ENCODE results near the gene SATB1. TPM values are rescaled to one million over a fixed set of nuclear protein-coding genes. Genes with fewer than 3 reads are reported as not detected.

The SATB1 gene
- polyA plus RNA-seq, 4 donors = 8.1 to 30.6 (median 10.1) TPM

DNA sequence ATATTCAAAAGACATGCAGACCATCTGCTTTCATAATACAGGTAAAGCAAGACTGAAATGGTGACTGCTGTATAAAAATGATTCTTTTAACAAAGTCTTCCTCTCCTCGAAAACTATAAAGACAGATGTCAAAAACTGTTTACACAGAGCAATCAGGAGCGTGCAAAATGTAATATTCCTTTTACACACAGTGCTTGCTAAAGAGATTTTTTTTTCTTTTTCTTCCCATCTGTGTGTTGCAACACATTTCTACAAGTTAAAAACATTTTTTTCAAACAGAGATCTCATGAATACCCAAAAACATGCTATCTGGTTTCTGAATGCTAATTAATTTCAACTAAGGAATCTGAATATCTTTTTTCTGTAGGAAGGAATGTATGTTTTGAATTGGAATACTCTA is 22.1 kb downstream of the SATB1 start:
- peaks cover 0 to 3% (median 0%) of the 10 kb centered on the region in 3 donors for H3K4me1 ChIP-seq (ENCODE audit: control insufficient read depth in 3 of 3, insufficient read depth in 2 of 3, low read depth in 1 of 3, low read length in 2 of 3)
- no peak overlapping the region for H3K27ac ChIP-seq (ENCODE audit: low read depth in 1 of 3, low read length in 2 of 3)
- no peak for FAIRE-seq
- H3K27me3 ChIP-seq (ENCODE audit: control insufficient read depth in 3 of 3, insufficient read depth in 3 of 3, low read length in 3 of 3) = no peaks in the 10 kb centered on the region
- no peak for DNase-seq
- H3K9me3 ChIP-seq (ENCODE audit: control insufficient read depth in 2 of 2, insufficient read depth in 1 of 2, low read depth in 1 of 2, low read length in 1 of 2) = no peaks in the 10 kb centered on the region
- H3K36me3 ChIP-seq (ENCODE audit: control insufficient read depth in 3 of 3, insufficient read depth in 2 of 3, low read depth in 1 of 3, low read length in 3 of 3) = peaks cover 0 to 4% (median 3%) of the 10 kb centered on the region in 3 donors
- no peak overlapping the region for H3K4me3 ChIP-seq (ENCODE audit: low read depth in 1 of 3, low read length in 3 of 3)
- WGBS, 3 donors = 80 to 93% (median 87%) methylated on average over 2 of the region's 2 CpGs

DNA sequence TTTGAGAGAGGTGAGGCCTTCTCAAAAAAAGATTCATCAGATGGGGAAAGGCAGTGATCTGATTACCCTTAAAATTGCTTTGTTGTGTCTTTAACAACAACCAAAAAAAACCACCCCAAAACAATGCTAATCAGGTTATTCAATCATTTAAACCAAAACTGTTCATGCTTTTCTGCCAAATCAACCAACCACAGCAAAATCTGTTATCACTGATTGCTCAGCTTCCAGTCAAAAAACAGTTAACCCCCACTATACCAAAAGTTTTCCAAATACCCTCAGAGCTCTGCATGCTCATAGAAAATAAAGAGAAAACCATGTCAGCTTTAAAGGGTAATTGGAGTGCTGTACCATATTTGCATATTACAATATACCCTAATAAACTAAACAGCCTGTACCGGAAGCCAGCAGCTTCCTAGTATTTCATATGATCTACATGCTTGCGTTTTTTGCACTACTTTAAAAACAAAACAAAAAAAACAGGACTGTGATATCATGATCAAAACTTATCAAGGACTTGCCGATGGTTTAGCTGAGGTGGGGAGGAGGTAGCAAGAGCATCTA is 22.8 kb downstream of the SATB1 start:
- H3K36me3 ChIP-seq (ENCODE audit: control insufficient read depth in 3 of 3, insufficient read depth in 2 of 3, low read depth in 1 of 3, low read length in 3 of 3) = peaks cover 0 to 4% (median 3%) of the 10 kb centered on the region in 3 donors
- no peaks in the 10 kb centered on the region for H3K9me3 ChIP-seq (ENCODE audit: control insufficient read depth in 2 of 2, insufficient read depth in 1 of 2, low read depth in 1 of 2, low read length in 1 of 2)
- 57 to 72% (median 67%) methylated on average over 3 of the region's 3 CpGs for WGBS, 3 donors
- H3K4me1 ChIP-seq (ENCODE audit: control insufficient read depth in 3 of 3, insufficient read depth in 2 of 3, low read depth in 1 of 3, low read length in 2 of 3) = peaks cover 0 to 3% (median 0%) of the 10 kb centered on the region in 3 donors
- no peaks in the 10 kb centered on the region for H3K27me3 ChIP-seq (ENCODE audit: control insufficient read depth in 3 of 3, insufficient read depth in 3 of 3, low read length in 3 of 3)
- no peak overlapping the region for H3K4me3 ChIP-seq (ENCODE audit: low read depth in 1 of 3, low read length in 3 of 3)
- DNase-seq (no peak), FAIRE-seq (no peak)
- H3K27ac ChIP-seq (ENCODE audit: low read depth in 1 of 3, low read length in 2 of 3) = no peak overlapping the region

DNA sequence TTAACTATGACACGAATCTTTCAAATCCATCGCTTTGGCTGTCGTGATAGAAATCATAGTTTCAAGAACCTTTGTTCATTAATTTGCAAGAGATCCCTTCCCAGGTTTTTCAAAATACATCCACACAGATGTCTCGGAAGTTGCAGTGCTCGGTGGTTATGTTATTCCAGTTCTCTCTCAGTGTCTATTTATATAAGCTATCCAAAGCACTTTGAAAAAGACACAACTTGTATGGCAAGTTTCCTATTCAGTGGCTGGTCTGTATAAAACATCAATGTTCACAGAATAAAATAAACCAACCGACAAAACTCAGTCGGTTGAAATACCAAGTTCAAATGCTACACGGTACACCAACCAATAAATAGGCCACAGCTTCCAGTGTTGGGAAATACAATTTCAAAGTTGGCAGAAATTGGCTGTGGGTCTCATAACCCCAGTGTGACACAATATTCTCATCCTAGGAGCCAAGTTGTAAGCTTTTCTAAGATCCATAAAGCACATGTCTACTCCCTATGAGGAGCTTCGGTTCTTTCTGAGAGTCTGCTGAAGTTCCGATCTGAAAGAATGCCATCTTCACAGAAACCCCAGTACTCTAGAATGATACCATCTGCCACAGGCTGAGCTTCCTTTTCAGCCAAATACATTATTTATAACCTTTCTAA is 23.7 kb downstream of the SATB1 start:
- no peaks in the 10 kb centered on the region for H3K27me3 ChIP-seq (ENCODE audit: control insufficient read depth in 3 of 3, insufficient read depth in 3 of 3, low read length in 3 of 3)
- H3K4me3 ChIP-seq (ENCODE audit: low read depth in 1 of 3, low read length in 3 of 3) = no peak overlapping the region
- WGBS, 3 donors = 76 to 91% (median 90%) methylated on average over 10 of the region's 10 CpGs
- DNase-seq = no peak
- FAIRE-seq = no peak
- peaks cover 0 to 5% (median 3%) of the 10 kb centered on the region in 3 donors for H3K36me3 ChIP-seq (ENCODE audit: control insufficient read depth in 3 of 3, insufficient read depth in 2 of 3, low read depth in 1 of 3, low read length in 3 of 3)
- H3K9me3 ChIP-seq (ENCODE audit: control insufficient read depth in 2 of 2, insufficient read depth in 1 of 2, low read depth in 1 of 2, low read length in 1 of 2) = no peaks in the 10 kb centered on the region
- no peak overlapping the region for H3K27ac ChIP-seq (ENCODE audit: low read depth in 1 of 3, low read length in 2 of 3)
- H3K4me1 ChIP-seq (ENCODE audit: control insufficient read depth in 3 of 3, insufficient read depth in 2 of 3, low read depth in 1 of 3, low read length in 2 of 3) = peaks cover 0 to 3% (median 0%) of the 10 kb centered on the region in 3 donors

DNA sequence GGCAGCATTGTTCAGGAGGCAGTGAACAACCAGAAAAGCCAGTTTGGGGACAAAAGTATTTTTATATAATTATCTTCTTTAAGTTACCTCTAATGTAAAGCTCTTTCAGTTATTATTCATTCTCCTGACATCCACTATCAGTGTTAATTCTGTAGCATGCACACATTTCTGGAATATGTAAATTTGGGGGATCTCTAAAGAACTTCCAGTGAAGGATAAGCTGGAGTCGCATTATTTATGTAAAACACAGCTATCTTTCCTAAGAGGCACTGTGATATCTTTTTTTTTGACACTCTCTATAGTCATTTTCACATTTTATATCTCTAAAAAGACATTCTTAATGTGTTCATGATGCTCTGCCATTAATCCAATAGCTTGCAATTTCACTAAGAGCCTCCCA is 26.7 kb downstream of the SATB1 start:
- Histone ChIP-seq H3K27me3 (ENCODE audit: control insufficient read depth in 3 of 3, insufficient read depth in 3 of 3, low read length in 3 of 3) (no peaks in the 10 kb centered on the region), H3K36me3 (ENCODE audit: control insufficient read depth in 3 of 3, insufficient read depth in 2 of 3, low read depth in 1 of 3, low read length in 3 of 3) (peaks cover 4 to 13% (median 11%) of the 10 kb centered on the region in 3 donors), H3K4me3 (ENCODE audit: low read depth in 1 of 3, low read length in 3 of 3) (no peak overlapping the region), H3K27ac (ENCODE audit: low read depth in 1 of 3, low read length in 2 of 3) (no peak overlapping the region), H3K4me1 (ENCODE audit: control insufficient read depth in 3 of 3, insufficient read depth in 2 of 3, low read depth in 1 of 3, low read length in 2 of 3) (no peaks in the 10 kb centered on the region), H3K9me3 (ENCODE audit: control insufficient read depth in 2 of 2, insufficient read depth in 1 of 2, low read depth in 1 of 2, low read length in 1 of 2) (no peaks in the 10 kb centered on the region)
- FAIRE-seq = no peak
- WGBS, 3 donors = 87 to 98% (median 93%) methylated on average over 1 of the region's 1 CpG
- no peak for DNase-seq

DNA sequence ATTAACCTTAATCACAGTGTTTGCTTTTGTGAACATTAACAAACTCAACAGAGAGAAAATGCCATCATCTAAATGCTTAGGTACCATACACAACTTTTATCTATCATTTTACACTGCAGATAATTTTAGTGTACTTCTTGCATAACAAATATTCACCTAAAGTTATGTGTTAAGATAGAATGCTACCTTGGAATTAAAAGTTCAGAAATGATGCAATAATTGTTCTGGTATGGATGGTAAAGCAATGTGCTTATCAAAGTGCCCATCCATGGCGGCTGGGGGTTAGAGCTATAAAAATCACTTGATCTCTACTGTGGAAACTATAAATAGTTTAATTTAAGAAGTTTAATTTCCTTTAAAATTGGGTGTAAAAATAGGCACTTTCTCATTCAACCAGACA is 28.7 kb downstream of the SATB1 start:
- Histone ChIP-seq H3K4me3 (ENCODE audit: low read depth in 1 of 3, low read length in 3 of 3) (no peak overlapping the region), H3K27ac (ENCODE audit: low read depth in 1 of 3, low read length in 2 of 3) (no peak overlapping the region), H3K4me1 (ENCODE audit: control insufficient read depth in 3 of 3, insufficient read depth in 2 of 3, low read depth in 1 of 3, low read length in 2 of 3) (no peaks in the 10 kb centered on the region), H3K9me3 (ENCODE audit: control insufficient read depth in 2 of 2, insufficient read depth in 1 of 2, low read depth in 1 of 2, low read length in 1 of 2) (no peaks in the 10 kb centered on the region), H3K27me3 (ENCODE audit: control insufficient read depth in 3 of 3, insufficient read depth in 3 of 3, low read length in 3 of 3) (no peaks in the 10 kb centered on the region), H3K36me3 (ENCODE audit: control insufficient read depth in 3 of 3, insufficient read depth in 2 of 3, low read depth in 1 of 3, low read length in 3 of 3) (peaks cover 4 to 13% (median 11%) of the 10 kb centered on the region in 3 donors)
- WGBS, 3 donors = 4 to 71% (median 6%) methylated on average over 1 of the region's 1 CpG
- no peak for DNase-seq
- no peak for FAIRE-seq

DNA sequence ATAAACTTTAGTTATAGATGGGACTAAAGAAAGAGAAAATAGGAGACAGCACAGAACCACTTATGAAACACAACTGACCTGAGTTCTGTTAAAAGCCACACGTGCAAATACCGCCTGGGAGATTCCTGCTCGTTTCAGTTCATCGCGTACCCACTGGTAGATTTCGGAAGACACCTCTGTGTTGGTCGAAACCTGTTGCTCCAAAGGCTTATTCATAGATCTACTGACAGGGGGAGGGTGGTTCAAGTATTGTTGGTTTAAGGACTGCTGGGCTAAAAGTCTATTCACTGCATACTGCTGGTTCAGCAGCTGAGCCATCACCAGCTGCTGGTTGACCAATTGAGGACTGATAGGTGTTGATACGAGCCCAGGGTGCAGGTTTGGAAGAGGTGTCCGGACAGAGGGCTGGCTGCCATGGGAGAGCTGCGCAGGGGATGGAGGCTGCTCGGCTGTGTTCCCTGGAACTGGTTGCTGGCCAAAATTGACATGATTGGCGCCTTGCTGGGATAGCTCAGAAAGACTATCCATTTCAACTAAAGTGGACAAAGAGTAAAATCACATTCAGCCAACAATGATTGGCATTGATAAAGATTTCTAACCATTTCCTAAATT is 30.6 kb downstream of the SATB1 start:
- no peaks in the 10 kb centered on the region for H3K27me3 ChIP-seq (ENCODE audit: control insufficient read depth in 3 of 3, insufficient read depth in 3 of 3, low read length in 3 of 3)
- H3K4me1 ChIP-seq (ENCODE audit: control insufficient read depth in 3 of 3, insufficient read depth in 2 of 3, low read depth in 1 of 3, low read length in 2 of 3) = no peaks in the 10 kb centered on the region
- no peak overlapping the region for H3K27ac ChIP-seq (ENCODE audit: low read depth in 1 of 3, low read length in 2 of 3)
- H3K4me3 ChIP-seq (ENCODE audit: low read depth in 1 of 3, low read length in 3 of 3) = no peak overlapping the region
- H3K9me3 ChIP-seq (ENCODE audit: control insufficient read depth in 2 of 2, insufficient read depth in 1 of 2, low read depth in 1 of 2, low read length in 1 of 2) = no peaks in the 10 kb centered on the region
- DNase-seq = no peak
- 93 to 96% (median 94%) methylated on average over 12 of the region's 12 CpGs for WGBS, 3 donors
- FAIRE-seq = no peak
- H3K36me3 ChIP-seq (ENCODE audit: control insufficient read depth in 3 of 3, insufficient read depth in 2 of 3, low read depth in 1 of 3, low read length in 3 of 3) = peaks cover 4 to 13% (median 8%) of the 10 kb centered on the region in 3 donors

DNA sequence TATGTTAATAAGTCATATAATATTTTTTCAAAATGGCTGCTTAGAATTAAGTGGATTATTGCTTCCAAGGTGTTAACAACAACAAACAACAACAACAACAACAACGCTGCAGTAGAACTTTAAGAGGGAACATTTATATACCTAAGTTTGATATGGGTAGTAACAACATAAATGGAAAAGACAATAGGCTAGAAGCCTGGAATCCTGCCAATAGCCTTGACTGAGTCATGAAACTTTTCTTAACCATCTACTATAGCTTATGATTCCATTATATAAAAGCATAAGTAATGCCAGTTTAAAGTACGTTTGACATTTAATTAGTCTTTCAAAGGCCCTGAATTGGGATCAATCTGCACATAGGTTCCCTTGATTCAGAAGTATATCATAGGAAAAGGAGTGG is 31.2 kb downstream of the SATB1 start:
- no peak for FAIRE-seq
- Histone ChIP-seq H3K4me1 (ENCODE audit: control insufficient read depth in 3 of 3, insufficient read depth in 2 of 3, low read depth in 1 of 3, low read length in 2 of 3) (no peaks in the 10 kb centered on the region), H3K36me3 (ENCODE audit: control insufficient read depth in 3 of 3, insufficient read depth in 2 of 3, low read depth in 1 of 3, low read length in 3 of 3) (peaks cover 4 to 11% (median 8%) of the 10 kb centered on the region in 3 donors), H3K27me3 (ENCODE audit: control insufficient read depth in 3 of 3, insufficient read depth in 3 of 3, low read length in 3 of 3) (no peaks in the 10 kb centered on the region), H3K4me3 (ENCODE audit: low read depth in 1 of 3, low read length in 3 of 3) (no peak overlapping the region), H3K27ac (ENCODE audit: low read depth in 1 of 3, low read length in 2 of 3) (no peak overlapping the region), H3K9me3 (ENCODE audit: control insufficient read depth in 2 of 2, insufficient read depth in 1 of 2, low read depth in 1 of 2, low read length in 1 of 2) (no peaks in the 10 kb centered on the region)
- no peak for DNase-seq
- WGBS, 3 donors = 61 to 84% (median 62%) methylated on average over 2 of the region's 2 CpGs

DNA sequence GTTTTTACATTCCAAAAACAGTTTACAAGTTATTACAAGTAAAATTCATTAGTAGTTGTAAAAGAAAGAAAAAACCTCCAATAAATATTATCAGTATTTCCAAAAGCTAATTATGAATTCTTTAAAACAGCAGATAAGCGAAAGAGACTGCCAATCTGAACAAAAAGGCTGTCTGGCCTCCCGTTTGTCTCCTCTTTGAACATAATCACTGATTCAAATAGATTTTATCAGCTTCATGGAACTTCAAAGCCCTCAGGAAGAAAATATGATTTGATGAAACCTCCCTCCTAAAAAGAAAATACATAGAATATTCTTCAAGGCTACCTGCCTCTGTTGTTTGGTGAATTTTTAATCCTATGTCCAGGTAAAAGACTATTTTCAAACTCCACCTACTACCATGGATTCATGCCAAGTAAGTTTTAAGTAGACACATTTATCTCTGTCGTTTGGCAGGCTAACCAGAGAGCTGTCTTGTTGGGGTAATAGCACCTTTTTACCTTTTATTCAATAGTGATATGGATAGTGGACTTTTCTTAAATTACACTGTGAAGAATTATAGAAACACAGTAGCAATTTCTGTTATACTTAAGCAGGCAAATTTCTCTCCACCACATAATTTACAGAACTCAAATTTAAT is 35.0 kb downstream of the SATB1 start:
- FAIRE-seq (no peak), DNase-seq (no peak)
- Histone ChIP-seq H3K9me3 (ENCODE audit: control insufficient read depth in 2 of 2, insufficient read depth in 1 of 2, low read depth in 1 of 2, low read length in 1 of 2) (no peaks in the 10 kb centered on the region), H3K4me3 (ENCODE audit: low read depth in 1 of 3, low read length in 3 of 3) (no peak overlapping the region), H3K36me3 (ENCODE audit: control insufficient read depth in 3 of 3, insufficient read depth in 2 of 3, low read depth in 1 of 3, low read length in 3 of 3) (peaks cover 0 to 11% (median 5%) of the 10 kb centered on the region in 3 donors), H3K27ac (ENCODE audit: low read depth in 1 of 3, low read length in 2 of 3) (no peak overlapping the region), H3K27me3 (ENCODE audit: control insufficient read depth in 3 of 3, insufficient read depth in 3 of 3, low read length in 3 of 3) (no peaks in the 10 kb centered on the region), H3K4me1 (ENCODE audit: control insufficient read depth in 3 of 3, insufficient read depth in 2 of 3, low read depth in 1 of 3, low read length in 2 of 3) (no peaks in the 10 kb centered on the region)
- 19 to 53% (median 38%) methylated on average over 3 of the region's 3 CpGs for WGBS, 3 donors

Data from small intestine (tissue), 7 donors.